HG03432 (cell line): ENCODE results near the gene BRMS1.
"Not testable (repeated sequence)": the region's sequence is repeated elsewhere in the genome, so short reads cannot be mapped to it uniquely, and the experiment has no call there.

Experiments used
- ATAC-seq: cut with Tn5 transposase; IDR thresholded peaks from one replicate; pipeline ENCODE4 v1.9.1; 2021; ENCODE audit warnings: mild to moderate bottlenecking, moderate library complexity; ENCODE audit not compliant: unreplicated experiment

BRMS1 gene

DNA sequence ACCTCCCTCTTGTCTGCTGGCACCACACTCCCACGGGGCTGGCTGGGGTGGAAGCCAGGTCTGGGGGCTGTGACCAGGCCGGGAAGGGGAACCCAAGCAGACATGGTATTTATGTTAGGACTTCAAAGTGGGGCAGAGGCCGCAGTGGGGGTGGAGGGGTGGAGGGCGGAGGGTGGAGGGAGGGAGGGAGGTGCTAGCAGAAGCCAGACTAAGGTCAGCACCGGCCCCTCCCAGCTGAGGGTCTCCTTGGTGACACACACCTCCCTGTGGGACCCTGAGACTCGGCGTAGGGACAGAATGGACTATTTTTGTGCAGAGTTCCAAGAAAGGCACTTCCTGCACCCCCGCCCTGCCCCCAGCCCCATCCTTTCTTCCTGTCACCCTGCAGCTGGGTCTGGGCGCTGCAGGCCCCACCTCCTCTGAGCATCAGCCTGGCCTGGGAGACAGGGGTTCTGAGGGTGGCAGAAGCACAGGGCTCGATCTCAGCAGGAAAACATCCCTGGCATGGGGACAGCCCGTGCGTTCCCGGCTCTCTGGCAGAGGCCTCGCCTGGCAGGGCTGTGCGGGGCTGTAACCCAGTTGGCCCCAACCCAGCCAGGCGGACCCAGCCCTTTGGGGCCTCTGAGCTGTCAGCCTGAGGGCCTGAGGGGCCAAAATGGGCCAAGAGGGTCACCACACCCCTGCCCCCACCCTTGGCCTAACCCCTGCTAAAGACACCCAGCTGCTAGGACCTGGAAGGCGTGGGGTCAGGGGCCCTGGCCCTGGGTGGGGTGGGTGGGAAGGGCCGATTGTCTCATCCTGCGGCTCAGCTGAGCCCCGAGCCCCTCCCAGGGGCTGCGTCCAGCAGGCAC, 18.4 kb downstream of the BRMS1 start:
- ATAC-seq: no peak

DNA sequence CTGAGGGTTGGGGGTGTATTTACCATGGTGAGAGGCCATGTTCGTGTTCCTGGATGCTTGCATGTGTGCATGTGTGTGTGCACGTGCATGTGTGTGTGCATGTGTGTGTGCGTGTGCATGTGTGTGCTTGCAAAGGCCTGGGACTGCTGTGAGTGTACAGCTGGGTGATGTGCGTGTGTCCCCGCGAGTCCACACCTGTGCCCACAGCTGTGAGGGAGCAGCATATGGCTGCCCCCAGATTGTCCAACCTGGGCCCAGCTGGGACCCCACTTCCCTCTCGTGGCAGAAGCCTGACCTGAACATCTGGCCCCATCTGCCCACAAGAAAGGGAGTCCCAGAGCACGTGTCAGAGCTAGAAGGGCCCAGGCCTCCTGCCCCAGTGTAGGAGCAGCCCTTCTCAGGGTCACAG, 19.6 kb downstream of the BRMS1 start:
- ATAC-seq: no peak

DNA sequence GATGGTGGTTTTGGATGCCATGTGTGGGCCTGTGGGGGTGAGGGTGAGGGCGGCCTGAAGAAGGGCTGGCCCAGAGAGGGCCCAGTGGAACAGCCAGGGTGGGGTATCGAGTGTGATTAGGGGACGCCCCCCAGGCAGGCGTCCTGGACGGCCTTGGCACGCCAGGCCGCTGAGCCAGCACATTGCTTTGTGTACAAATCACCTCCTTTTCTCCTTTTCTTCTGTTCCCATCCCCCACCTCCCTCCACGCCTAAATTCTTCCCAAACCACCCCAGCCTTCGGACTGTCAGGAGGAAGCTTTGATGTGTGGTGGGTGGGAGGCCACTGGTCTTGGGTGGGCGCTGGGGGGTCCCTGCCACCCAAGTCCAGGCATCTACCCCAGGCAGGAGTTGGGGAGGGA, 20.2 kb downstream of the BRMS1 start:
- ATAC-seq: no peak

DNA sequence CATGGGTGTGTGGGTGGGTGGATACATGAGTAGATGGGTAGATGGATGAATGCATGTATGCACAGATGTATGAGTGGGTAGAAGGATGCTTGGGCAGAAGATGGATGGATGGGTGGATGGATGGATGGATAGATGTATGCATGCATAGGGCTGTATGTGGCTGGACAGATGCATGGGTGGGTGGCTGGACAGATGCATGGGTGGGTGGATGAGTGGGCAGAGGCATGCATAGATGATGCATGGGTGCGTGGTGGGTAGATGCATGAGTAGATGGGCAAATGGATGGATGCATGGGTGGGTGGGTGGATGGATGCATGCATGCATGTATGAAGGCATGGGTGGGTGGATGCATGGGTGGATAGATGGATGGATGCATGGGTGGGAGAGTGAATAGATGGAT, 21.2 kb downstream of the BRMS1 start:
- ATAC-seq: no peak

DNA sequence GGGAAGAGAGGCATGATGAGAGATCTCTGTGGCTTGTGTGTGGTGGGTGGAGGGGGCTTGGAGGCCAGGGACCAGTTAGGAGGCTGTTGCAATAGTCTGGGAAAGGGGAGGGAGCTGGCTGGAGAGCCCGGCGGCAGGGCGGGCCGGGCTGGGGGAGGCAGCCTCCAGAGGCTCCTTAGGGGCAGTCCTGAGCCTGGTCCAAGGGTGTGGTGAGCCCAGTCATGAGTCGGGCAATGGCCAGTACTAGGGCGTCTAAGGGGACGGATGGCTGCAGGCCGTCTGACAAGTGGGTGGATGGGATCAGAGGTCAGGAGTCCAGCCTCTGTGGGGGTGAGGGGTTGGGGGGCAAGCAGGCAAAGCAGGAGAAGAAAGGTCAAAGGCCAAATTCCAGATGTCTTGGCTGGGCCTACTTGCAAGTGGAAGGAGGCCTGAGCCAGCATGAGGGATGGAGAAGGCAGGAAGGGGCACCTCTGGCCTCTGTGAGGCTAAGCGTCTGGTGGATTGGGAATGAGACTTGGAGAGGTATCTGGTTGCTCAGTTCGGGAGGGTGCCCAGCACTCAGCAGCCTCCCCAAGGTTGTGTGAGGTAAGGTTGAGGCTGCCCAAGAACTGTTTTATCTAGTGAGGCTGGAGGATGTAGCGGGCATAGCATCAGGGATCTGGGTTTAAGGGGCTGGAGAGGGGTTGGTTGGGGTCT, 22.0 kb downstream of the BRMS1 start:
- ATAC-seq: no peak

DNA sequence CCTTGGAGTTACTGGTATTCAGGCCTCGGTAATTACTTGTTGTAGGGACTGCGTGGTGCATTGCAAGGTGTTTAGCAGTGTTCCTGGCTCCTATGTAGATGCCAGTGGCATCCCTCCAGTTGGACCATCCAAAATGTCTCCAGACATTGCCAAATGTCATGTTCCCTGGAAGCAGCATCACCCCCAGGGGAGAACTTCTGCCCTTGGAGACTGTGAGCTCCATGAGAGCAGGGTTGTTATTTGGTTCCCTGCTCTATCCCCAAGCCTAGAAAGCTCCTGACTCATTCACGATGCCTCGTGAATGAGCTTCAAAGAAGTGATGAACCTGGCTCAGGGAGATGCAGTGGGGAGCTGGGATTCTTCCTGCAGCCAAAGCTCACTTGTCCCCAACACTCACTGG, 23.3 kb downstream of the BRMS1 start:
- ATAC-seq: no peak

DNA sequence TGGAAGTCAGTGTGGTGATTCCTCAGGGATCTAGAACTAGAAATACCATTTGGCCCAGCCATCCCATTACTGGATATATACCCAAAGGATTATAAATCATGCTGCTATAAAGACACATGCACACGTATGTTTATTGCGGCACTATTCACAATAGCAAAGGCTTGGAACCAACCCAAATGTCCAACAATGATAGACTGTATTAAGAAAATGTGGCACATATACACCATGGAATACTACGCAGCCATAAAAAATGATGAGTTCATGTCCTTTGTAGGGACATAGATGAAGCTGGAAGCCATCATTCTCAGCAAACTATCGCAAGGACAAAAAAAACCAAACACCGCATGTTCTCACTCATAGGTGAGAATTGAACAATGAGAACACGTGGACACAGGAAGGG, 24.2 kb downstream of the BRMS1 start:
- not testable (repeated sequence) for ATAC-seq

DNA sequence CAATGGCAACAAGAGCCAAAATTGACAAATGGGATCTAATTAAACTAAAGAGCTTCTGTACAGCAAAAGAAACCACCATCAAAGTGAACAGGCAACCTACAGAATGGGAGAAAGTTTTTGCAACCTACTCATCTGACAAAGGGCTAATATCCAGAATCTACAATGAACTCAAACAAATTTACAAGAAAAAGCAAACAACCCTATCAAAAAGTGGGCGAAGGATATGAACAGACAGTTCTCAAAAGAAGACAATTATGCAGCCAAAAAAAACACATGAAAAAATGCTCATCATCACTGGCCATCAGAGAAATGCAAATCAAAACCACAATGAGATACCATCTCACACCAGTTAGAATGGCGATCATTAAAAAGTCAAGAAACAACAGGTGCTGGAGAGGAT, 24.6 kb downstream of the BRMS1 start:
- not testable (repeated sequence) for ATAC-seq

DNA sequence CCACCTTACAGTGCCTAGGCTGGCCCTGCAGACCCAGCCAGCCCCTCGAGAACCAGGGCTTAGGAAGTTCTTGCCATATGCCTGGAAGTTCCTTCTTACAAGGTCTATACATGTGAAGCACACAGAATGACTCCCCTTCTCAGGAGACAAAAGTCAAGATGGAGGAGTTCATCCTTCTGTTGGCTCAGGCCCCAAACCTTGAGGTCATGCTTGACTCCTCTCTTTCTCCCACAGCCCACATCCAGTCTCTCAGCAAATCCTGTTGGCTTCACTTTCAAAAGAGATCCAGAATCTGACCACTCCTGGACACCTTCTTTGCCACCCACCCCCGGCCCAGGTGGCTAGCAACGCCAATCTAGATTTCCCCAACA, 26.3 kb downstream of the BRMS1 start:
- ATAC-seq: no peak

DNA sequence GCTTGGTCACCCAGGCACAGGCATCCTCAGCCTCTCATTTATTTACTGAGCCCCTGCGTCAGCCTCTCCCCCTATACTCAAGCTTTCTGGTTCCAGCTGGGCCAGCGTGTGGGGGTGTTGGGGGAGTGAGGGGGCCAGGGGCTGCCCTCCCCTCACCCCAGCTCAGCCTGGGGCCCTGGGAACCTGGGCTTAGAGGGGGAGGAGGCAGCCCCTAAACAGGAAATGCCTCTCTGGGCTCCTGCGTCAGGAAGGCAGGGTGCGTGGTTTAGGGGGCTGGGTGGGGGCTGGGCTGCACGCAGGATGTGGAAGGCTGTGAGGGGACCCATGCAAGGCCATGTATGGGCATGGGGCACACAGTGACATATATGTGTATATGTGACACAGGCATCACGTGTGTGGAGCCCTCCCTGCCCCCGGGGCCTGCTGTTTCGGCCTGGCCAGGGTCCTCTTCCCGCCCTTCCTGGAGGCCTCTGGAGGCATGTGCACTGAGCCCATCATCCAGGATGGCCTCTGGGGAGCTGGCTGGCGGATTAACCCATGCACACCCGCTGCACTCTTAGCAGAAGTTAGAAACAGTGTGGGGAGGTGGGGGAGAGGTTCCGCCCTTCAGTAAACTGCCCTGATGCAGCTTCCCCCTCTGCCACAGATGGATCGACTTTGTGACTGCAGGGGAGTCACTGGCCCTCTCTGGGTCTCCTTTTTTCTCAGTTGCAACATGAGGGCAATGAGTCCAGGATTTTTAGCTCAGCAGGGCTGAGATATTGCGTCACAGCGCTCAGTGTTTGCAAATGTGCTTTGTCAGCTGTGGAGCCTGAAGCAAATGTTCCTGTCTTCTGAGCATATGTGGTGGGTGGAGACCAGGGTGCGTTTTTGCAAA, 26.9 kb downstream of the BRMS1 start:
- ATAC-seq: no peak

DNA sequence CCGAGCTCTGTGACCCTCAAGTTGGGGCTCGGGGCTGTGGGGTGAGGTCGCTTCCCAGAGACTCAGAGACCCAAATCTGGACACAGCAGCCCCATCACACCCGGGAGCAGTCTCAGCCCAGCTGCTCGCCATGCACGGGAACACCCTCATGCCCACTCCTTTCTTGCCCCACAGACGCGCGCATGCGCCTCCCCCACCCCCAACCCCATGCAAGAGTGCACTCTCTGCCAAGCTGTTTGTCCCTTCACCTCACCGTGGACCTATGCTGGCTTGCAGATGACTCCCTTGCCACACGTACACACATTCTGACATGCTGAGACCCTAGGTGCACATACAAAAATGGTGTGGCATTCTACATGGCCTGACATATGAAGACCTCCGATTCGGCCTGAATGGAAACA, 27.6 kb downstream of the BRMS1 start:
- no peak for ATAC-seq

DNA sequence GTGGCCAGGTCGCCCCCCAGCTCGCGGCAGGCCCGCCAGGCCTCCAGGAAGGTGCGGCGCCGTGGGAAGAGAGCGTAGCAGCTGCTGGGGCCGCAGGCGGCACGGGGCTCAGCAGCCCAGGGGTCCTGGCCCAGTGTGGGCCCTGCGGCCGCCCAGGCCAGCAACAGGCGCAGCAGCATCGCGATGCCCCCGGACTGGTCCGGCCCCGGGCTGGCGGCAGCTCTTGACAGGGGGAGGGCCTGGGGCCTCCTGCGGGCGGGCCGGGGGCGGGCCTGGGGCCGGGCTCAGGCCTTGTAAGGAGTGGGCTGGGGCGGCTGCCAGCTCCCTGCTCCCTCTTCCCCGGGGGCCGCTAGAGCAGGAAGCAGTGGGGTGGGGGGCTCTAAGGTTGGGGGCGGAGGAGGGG, 28.1 kb downstream of the BRMS1 start, which contains the start of gene CD248:
Gene CD248, minus strand, starts transcription at position 196 of the 403 bp plus-strand sequence. Its CDS starts 17 bp downstream, at position 179.
- ATAC-seq: no peak

DNA sequence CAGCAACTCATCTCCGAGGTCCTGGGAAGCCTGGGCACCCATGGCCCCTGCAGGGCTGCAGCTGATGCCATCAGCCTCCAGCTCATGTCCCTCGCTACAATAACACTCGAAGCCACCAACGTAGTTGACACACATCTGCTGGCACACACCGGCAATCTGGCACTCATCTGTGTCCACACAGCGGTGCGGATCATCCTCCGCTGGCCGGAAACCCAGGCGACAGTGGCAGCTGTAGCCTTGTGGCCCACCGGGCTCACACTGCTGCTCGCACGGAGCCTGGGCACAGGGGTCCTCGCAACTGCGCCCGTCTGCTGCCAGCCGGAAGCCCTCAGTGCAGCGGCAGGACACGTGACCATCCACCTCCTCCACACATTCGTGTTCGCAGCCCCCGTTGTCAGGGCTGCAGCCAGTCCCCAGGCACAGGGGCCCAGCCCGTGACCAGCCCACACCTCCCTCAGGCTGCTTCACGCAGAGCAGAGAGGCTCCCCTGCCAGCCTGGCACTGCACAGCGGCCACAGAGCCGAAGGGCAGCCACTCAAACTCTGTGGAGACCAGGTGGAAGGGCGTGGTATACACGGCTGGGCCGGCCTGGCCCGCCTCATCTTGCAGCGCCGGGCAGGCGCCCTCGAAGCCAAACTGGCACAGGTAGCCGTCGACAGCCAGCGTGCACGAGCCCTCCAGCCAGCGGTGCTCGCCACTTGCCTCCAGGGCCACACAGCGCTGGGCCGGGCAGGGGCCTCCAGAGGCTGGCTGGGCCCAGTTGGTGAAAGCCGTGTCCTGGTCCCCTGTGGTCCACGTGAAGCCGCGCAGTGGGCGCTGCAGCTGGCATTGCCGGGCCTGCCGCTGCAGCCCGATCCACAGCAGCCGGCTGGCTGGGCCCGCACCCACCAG, 28.7 kb downstream of the BRMS1 start:
- no peak for ATAC-seq

DNA sequence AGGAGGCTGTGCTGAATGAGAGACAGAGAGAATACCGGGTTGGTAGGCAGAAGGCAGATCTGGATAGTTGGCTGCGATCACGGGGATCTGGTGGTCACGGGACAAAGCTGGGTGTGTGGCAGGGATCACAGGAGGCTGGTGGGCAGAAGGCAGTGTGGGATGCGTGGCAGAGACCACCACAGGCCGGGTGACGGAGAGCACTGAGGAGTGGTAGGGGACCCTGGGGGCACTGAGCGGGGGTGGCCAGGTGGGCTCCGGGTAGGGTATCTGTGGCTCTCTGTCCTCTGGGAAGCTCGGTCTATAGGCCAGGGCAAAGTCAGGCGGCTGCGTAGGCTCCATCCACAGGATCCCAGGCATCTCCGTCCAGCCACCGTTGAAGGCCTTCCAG, 29.4 kb downstream of the BRMS1 start:
- no peak for ATAC-seq

DNA sequence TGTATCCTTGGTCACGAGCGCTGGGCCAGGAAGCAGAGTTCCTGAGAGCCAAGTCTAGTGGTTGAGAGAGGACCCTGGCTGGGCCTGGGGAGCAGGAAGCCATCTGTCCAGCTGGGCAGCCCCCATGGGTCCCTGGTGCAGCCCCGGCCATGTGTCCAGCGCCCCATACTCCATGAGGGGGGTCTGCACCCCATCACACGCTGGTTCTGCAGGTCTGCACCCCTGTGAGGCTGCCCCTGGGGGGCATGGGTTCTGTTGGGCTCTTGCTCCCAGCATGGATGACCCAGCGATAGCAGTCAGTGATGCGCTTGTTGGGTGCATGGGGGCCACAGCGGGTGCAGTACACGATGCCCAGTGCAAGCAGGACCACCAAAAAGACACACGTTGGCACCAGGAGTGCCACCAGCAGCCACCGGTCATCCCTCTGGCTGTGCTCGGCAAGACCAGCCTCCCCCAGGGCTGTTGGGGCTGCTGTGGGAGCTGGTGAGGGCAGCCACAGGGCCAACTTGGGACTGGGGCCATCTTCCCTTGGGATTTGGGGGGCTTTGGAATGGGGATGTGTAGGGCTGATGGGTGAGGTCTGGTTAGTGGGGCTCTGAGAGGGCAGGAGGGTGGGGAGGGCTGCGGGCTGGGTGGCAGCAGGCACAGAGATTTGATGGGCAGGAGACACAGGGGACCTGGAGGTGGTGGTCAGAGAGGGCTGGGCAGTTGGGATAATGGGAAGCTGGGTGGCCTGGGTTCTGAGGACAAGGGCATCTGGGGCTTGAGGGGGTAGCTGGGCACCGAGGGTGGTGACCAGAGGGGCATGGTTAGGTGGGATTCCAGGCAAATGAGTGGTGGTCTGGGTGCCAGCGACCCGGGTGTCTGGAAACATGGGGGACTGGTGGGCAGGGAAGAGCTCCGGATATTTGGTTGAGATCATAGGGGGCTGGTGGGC, 30.1 kb downstream of the BRMS1 start:
- ATAC-seq: no peak

DNA sequence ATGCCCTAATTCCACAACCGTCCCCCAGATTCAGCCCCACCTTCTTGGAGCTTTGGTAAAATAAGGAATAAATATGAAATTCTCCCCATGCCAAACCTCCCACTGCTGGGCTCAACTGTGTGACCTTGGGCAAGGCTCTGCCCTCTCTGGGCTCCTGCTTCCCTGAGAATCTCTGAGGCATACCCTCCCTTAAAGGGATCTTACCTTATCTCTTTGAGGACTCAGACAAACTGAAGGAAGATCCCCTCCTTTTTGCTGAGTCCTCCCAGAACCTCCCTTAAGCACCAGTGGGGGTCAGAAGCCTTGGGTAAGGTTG, 30.8 kb downstream of the BRMS1 start:
- ATAC-seq: no peak

DNA sequence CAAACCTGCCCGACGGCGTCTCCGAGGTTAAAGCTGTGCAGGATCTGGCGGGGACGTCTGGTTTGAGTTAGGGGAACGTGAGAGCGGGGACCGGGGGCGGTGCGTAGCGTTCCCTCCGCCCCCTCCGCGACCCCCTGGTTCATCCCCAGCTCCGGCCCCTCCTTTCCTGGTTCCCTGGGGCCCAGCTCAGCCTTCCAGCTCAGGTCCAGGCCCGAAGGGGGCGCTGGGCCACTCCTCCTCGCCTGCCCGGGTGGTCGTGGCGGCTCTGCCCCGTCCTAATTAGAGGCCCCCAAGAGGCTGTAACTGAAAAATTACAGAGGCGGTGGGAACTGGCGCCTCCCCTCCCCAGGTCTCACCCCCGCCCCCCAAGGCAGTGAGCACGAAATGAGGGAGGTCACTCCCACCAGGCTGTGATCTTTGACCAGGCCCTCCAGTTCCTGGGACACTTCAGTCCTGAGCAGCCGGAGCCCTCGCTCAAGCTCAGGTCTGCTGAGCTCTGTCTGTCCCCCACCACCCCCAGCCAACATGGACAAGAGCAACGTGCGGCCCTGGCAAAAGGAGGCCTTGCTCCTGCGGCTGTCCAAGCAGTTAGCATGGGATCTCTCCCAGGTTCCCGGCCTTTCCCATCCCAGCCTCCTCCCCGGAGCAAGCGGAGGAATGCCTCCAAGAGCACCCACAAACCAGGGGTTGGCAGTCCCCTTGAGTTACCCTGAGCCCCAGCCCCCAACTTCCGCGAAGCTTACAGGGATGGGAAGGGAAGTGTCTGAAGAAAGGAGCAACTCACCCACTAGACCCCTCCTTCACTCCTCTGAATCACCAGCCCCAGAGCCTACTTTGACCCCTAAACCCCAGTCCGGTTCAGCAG, 31.4 kb downstream of the BRMS1 start:
- no peak for ATAC-seq

DNA sequence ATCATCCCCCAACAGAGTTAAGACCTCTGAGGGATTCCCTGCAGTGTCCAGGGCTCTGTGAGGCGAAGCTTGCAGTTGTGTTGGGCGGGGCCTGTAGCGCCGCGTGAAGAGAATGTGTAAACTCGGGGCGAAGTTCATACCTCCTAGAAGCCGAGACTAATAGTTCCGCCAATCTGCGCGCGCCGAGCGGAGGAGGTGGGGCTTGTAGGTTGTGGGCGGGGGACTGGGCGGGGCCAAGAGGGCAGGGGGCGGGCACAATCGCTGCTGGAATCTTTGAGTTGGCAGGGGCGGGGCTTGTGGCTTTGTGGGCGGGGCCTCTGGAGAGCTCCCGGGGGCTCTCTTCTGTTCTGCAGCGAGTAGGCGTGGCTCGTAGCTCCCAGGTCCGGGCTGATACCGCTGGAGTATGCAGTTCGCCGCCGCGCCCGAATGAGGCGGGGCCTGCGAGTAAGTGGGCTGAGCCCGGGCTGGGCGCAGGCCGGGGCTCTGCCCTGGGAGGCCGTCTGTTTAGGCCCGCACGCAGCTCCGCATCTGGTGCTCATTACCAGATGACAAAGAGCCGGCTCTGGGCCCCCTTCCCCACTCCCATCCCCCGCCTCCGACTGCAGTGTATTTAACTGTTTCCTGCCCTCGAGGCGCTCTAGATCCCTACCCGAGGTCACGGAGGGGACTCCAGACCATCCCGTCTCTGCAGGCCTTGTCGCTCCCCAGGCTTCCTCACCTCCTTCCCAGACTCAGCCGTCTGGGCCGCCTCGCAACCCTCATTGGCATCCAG, 32.2 kb downstream of the BRMS1 start:
- peak; percentile 48 for ATAC-seq
